COLO829 (cell line): ENCODE data around the gene CDH4.
"Not testable (repeated sequence)": the region's sequence is repeated elsewhere in the genome, so short reads cannot be mapped to it uniquely, and the experiment has no call there.

Experiments
- DNase-seq: peaks from one replicate; pipeline ENCODE4 v3.0.0; 2012; ENCODE audit warnings: low spot score

CDH4 gene

GRCh38 chr20:61439251-61439650, 187.2 kb downstream of the CDH4 start:
- DNase-seq: no peak

- no peak for DNase-seq
Measured at GRCh38 chr20:61440548-61441055, 188.5 kb downstream of the CDH4 start.

DNA sequence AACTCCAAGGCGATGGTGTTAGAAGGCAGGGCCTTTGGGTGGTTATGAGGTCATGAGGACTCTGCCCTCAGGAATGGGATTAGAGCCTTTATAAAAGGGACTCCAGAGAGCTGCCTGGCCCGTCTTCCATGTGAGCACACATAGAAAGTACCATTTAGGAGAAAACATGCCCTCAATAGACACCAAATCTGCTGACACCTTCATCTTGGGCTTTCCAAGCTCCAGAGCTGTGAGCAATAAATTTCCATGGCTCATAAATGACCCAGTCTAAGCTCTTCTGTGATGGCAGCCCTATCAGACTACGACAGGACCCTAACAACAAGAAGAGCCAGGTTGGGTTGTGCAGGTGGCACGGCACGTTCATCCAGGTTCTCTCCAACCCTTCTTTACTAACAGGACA, 189.5 kb downstream of the CDH4 start:
- DNase-seq: no peak

- no peak for DNase-seq
Measured at GRCh38 chr20:61442075-61442670, 190.1 kb downstream of the CDH4 start.

GRCh38 chr20:61442718-61443117, 190.7 kb downstream of the CDH4 start:
- DNase-seq: no peak

DNA sequence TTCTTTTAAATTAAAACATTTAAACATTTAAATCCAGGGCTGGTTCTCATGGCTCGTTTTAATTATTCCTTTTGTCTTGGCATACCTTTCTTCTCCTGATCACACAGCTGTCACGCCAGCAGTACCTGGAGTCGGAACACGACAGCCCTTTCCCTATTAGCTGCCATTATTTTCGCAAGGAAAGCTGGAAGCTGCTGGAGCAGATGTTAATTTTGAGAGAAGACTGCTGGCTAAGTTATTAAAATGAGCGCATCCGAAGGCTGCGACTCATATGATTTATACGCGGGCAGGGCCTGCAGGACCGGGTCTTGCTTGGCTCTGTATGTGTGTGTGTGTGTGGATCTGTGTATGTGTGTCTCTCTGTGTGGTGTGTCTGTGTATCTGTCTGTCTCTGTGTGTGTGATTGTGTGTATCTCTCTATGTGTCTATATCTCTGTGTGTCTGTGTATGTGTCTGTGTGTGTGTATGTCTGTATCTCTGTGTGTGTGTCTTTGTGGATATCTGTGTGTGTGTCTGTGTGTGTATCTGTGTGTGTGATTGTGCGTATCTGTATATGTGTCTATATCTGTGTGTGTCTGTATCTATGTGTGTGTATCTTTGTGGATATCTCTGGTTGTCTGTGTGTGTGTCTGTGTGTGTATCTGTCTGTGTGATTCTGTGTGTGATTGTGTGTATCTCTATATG, 191.5 kb downstream of the CDH4 start:
- no peak for DNase-seq

DNA sequence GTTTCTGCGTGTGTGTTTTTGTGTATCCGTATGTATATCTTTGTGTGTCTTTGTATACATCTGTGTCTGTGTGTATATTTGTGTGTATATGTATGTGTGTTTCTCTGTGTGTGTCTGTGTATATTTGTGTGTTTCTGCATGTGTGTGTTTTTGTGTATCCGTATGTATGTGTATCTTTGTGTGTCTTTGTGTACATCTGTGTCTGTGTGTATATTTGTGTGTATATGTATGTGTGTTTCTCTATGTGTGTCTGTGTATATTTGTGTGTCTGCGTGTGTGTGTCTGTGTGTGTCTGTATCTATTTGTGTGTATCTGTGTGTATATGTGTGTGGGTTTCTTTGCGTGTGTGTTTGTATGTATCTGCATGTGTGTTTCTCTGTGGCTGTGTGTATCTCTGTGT, 192.6 kb downstream of the CDH4 start:
- no peak for DNase-seq

DNA sequence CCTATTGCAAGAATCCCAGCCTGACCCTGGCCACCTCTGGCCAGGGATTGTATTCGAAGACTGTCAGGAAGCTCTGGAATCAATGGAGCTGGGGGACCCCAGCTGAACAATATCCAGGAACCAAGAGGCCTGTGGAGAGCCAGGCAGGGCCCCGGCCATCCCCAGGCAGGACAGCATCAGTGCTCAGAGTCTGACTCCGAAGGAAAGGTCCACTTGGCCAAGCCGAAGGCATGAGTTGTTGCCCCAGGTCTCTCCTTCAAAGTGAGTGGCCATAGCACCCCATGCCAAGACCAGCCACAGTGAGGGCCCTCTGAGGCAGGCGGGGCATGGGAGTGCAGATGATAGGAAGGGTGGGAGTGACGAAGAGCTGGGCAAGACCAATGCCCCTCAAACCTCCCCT, 193.1 kb downstream of the CDH4 start:
- DNase-seq: no peak

DNA sequence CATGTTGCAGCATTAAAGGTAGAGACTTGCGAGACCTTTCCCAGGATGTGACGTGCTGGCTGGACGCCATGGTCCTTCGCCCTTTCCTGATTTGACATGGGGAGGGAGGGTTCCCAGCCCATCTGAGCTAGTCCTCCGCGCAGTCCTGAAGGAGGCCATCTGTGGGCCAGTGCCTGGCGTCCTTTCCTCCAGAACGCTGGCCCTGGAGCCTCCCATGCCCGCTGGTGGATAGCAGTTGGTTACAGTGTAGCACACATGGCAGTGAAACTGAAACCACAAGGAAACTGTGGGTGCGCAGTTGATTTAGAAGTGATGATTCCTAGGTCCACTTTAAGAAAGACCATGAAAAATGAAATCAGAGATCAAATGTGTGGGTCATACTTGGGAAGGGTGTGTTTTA, 193.7 kb downstream of the CDH4 start:
- DNase-seq: no peak

DNA sequence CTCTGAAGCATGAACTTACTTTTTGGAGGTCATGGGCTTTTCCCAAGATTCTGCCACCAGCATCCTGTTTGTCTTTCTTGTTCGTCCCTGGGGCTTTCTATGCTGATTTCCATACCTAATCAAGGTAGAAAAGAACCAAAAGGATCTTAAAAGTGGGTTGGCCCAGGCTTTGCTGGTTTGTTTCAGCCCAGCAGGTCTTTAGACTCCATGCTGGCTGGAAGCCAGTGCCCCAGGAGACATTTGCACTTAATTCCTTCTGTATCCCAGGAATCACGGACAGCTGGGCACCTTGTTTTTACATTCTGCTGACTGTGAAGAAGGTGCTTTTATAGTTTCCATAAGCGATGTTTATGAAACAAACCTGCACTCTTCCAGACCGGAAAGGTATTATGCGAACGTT, 195.9 kb downstream of the CDH4 start:
- DNase-seq: no peak

- DNase-seq: no peak
Measured at GRCh38 chr20:61448386-61448785, 196.3 kb downstream of the CDH4 start.

- no peak for DNase-seq
Measured at GRCh38 chr20:61449057-61449609, 197.1 kb downstream of the CDH4 start.

DNA sequence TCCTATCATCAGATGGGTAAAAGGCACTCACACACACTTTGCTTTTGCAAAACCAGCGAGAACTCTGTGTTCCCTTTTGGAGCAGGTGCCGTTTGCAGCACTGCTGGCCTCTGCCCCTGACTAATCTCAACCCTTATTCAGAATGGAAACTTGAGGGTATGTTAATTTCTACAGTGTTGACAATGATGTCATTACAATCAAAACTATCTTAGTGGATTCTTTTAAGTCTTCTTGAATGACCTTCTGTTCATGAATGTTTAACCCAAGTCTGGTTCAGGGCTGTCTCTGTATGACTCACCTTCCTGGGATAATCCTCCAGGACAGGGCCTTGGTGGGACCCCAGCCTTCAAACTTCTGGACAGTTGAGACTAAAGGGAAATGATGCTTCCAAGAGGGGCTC, 197.9 kb downstream of the CDH4 start:
- DNase-seq: no peak

DNA sequence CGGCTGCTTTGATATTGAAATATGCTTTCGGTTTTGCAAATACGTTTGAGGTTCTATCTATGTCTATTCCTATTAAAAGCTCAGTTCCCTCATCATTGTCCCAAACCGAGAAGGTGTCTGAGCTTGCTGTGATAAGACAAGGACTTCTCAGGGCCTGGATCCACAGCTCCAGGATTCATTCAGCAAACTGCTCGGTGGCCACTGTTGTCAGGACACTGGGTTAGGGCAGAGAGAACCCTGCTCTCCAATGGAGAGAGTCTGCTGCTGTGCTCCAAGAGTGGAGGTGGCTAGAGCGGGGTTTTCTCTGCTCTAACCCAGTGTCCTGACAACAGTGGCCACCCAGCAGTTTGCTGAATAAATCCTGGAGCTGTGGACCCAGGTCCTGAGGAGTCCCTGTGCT, 198.5 kb downstream of the CDH4 start:
- no peak for DNase-seq

DNA sequence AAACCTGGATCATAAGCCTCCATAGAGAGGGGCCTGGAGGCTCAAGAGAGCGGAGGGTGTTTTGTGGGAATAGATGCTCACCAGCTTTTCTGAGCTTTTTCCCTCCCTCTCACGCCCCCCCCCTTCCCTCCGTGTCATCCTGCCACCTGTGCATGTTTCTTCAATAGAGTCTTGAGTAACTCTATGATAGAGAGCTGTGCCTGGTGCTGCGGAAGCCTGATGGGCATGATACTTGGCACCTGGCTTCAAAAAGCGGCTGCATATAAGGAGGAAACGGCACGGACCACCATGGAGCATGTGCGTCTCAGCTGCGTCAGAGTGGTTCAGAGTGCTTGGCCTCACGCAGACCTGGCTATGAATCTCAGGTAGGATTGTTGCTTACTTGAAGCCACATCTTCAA, 198.9 kb downstream of the CDH4 start:
- DNase-seq: no peak

- DNase-seq: no peak
Measured at GRCh38 chr20:61451953-61452352, 199.9 kb downstream of the CDH4 start.

GRCh38 chr20:61453219-61453618, 201.2 kb downstream of the CDH4 start:
- DNase-seq: no peak

GRCh38 chr20:61453623-61454022, 201.6 kb downstream of the CDH4 start:
- not testable (repeated sequence) for DNase-seq

DNA sequence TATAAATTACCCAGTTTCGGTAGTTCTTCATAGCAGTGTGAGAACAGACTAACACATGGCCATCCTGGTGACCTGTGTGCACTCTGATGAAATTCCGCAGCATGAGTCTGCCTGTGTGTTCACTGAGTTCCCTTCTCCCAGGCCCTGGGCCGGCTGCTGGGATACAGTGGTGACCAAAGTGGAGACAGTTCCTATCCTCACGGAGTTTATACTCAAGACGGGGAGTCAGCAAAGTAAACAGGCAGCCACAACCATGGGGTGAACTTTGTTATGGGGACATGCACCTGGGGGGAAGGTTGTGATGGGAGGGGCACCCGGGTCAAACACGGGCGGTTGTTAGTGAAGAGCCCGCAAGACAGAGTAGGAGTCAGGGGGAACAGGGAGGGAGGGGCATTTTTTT, 202.0 kb downstream of the CDH4 start:
- no peak for DNase-seq

DNA sequence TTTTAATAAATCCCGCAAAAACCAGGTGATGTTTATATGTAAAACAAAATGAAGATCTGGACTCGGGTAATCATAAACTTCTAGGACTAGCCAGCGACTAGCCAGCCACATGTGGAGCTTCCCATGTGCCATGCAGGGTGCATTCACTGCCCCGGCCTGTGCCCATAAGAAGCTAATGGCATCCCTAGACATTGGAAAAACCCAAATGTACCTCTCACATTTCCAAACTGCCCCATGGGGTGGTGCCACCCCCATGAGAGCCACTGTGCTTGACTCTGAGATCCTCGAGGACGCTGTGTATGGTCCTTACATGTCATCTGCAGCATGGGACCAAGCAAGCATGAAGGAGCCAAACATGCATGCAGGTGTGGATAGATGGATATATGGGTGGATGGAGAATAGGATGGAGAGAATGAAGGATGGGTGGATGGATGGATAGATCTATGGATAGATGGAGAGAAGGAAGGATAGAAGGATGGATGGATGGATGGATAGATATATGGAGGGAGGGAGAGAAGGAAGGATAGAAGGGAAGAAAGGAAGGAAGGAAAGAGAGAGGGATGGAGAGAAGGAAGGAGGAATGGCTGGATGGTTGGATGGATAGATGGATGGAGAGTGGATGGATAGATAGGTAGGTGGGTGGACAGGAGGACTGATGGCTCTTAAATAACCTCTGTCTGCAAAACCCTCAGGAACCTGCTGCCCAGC, 203.6 kb downstream of the CDH4 start:
- DNase-seq: no peak

DNA sequence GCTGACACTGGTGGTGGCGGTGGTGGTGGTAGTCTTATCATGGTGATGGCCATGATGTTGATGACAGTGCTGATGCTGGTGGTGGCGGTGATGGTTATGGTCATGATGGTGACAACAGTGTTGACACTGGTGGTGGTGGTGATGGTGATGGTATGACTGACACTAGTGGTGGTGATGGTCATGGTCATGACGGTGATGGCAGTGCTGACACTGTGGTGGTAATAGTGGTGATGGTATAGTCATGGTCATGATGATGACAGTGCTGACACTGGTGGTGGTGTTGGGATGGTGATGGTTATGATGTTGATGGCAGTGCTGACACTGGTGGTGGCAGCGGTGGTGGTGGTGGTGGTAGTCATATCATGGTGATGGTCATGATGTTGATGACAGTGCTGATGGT, 205.7 kb downstream of the CDH4 start:
- DNase-seq: no peak

- no peak for DNase-seq
Measured at GRCh38 chr20:61458146-61458746, 206.2 kb downstream of the CDH4 start.

DNA sequence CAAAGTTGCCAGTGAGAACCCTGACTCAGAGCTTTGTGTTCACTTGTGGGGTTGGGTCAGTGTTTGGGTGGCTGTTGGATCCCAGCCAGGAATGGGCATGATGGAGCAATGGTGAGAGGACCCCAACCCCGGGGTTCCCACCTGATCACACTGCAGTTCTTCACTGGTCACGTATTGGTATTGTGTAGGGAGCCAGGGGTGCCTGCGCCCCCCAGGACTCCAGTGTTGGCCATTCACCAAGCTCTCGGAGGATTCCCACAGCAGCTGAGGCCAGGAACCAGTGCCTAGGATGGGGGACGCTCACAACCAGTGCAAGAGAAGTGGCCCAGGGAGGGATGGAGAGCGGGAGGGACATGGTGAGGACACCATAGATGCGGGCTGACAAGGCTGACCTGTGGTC, 207.2 kb downstream of the CDH4 start:
- no peak for DNase-seq
